ENCODE measurements around the gene CNIH1. TPM values are rescaled to one million over a fixed set of nuclear protein-coding genes. Genes with fewer than 3 reads are reported as not detected.
"Not testable (repeated sequence)": the region's sequence is repeated elsewhere in the genome, so short reads cannot be mapped to it uniquely, and the experiment has no call there.

Gene CNIH1
- polyA plus RNA-seq, 1 of the 3 experiments (the other 2 are of a cell fraction): 145 TPM

DNA sequence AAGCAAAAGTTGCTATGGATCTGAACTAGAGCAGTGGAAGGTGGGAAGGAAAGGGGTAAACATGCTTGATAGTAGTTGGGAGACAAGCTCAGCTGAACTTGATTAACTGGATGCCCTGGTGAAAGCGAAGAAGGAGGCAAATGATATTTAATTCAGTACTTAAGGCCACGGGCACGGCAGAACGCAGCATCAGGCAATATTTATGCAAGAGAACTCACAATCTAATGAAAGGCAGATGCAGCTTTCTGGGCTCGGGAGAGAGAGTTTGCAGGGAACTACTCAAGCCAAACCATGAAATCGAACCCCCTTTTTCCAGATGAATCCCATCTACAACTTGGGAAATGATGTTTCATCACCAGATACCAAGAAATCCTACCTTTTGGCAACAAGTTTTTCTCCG, 3.5 kb upstream of the CNIH1 start:
- Histone ChIP-seq H2AFZ (ENCODE audit: low read depth) (no peak overlapping the region), H3K36me3 (replicated peaks in 1 of 2; ENCODE audit: control insufficient read depth in 1 of 2, insufficient read depth in 2 of 2, low read length in 1 of 2) (no peaks in the 10 kb centered on the region), H3K9me2 (no peaks in the 10 kb centered on the region), H3K27ac (ENCODE audit: low read depth in 2 of 2, low read length in 1 of 2) (peak overlapping the region in 1 of 2 experiments; percentile 29; a peak in 2 of 4 replicates), H3K9ac (no peak overlapping the region), H3K4me3 (ENCODE audit: low read depth in 2 of 2, low read length in 1 of 2) (no peak overlapping the region), H3K79me2 (ENCODE audit: insufficient read depth) (peaks cover 12% of the 10 kb centered on the region), H4K20me1 (ENCODE audit: insufficient read depth) (peaks cover 3% of the 10 kb centered on the region; the same call in 1 of the 2 replicates), H3K27me3 (ENCODE audit: insufficient read depth) (no peaks in the 10 kb centered on the region), H3K9me3 (no peaks in the 10 kb centered on the region), H3K4me2 (no peak overlapping the region), H3F3A (replicated peaks; ENCODE audit: insufficient read depth) (peaks cover 7% of the 10 kb centered on the region), H3K4me1 (ENCODE audit: control insufficient read depth in 1 of 2, insufficient read depth in 2 of 2, low read depth in 1 of 2, low read length in 1 of 2) (peaks cover 0 to 13% of the 10 kb centered on the region in 2 experiments; a peak in 2 of 4 replicates)
- DNase-seq: no peak
- TF ChIP-seq FOXM1 (IDR thresholded peaks at IDR 0.05; ENCODE audit: low read depth) (no peak), SMC3 (IDR thresholded peaks at IDR 0.05; ENCODE audit: low read depth, low read length) (no peak), MXI1 (IDR thresholded peaks at IDR 0.05; ENCODE audit: low read depth, low read length) (no peak)
- TF ChIP-seq, protein P1, sequence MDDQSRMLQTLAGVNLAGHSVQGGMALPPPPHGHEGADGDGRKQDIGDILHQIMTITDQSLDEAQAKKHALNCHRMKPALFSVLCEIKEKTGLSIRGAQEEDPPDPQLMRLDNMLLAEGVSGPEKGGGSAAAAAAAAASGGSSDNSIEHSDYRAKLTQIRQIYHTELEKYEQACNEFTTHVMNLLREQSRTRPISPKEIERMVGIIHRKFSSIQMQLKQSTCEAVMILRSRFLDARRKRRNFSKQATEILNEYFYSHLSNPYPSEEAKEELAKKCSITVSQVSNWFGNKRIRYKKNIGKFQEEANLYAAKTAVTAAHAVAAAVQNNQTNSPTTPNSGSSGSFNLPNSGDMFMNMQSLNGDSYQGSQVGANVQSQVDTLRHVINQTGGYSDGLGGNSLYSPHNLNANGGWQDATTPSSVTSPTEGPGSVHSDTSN (IDR thresholded peaks at IDR 0.05): no peak
- CTCF ChIA-PET: no interaction called here
- WGBS (ENCODE audit: low lambda C conversion rate): 52% methylated on average over 7 of the region's 7 CpGs
- POLR2A ChIA-PET: no interaction called here

DNA sequence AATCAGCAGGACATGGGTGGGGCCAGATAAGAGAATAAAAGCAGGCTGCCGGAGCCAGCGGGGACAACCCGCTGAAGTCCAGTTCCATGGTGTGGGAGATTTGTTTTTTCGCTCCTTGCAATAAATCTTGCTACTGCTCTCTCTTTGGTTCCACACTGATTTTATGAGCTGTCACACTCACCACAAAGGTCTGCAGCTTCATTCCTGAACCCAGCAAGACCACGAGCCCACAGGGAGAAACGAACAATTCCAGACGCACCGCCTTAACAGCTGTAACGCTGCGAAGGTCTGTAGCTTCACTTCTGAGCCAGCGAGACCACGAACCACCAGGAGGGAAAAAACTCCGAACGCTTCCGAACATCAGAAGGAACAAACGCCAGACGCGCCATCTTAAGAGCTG, 2.8 kb upstream of the CNIH1 start:
- H3K9ac ChIP-seq: no peak overlapping the region
- H3K27ac ChIP-seq (ENCODE audit: low read depth in 2 of 2, low read length in 1 of 2): no peak overlapping the region
- peaks cover 7% of the 10 kb centered on the region for H3F3A ChIP-seq (replicated peaks; ENCODE audit: insufficient read depth)
- DNase-seq: no peak
- H3K79me2 ChIP-seq (ENCODE audit: insufficient read depth): peaks cover 19% of the 10 kb centered on the region
- H3K4me3 ChIP-seq (ENCODE audit: low read depth in 2 of 2, low read length in 1 of 2): no peak overlapping the region
- ChIA-PET CTCF (no interaction called here), POLR2A (interaction anchor here (0.5 kb wide), 1 partner anchor 12 kb away, joined by 5 read pairs; no protein-coding TSS in a partner anchor)
- H3K36me3 ChIP-seq (replicated peaks in 1 of 2; ENCODE audit: control insufficient read depth in 1 of 2, insufficient read depth in 2 of 2, low read length in 1 of 2): peaks cover 0 to 2% of the 10 kb centered on the region in 2 experiments
- no peak overlapping the region for H2AFZ ChIP-seq (ENCODE audit: low read depth)
- peaks cover 0 to 15% of the 10 kb centered on the region in 2 experiments; a peak in 2 of 4 replicates for H3K4me1 ChIP-seq (ENCODE audit: control insufficient read depth in 1 of 2, insufficient read depth in 2 of 2, low read depth in 1 of 2, low read length in 1 of 2)
- no peak overlapping the region for H3K4me2 ChIP-seq
- H3K9me2 ChIP-seq: no peaks in the 10 kb centered on the region
- 94% methylated on average over 18 of the region's 18 CpGs for WGBS (ENCODE audit: low lambda C conversion rate)
- peaks cover 5% of the 10 kb centered on the region; the same call in 1 of the 2 replicates for H4K20me1 ChIP-seq (ENCODE audit: insufficient read depth)
- H3K27me3 ChIP-seq (ENCODE audit: insufficient read depth): no peaks in the 10 kb centered on the region
- TF ChIP-seq, protein P2, sequence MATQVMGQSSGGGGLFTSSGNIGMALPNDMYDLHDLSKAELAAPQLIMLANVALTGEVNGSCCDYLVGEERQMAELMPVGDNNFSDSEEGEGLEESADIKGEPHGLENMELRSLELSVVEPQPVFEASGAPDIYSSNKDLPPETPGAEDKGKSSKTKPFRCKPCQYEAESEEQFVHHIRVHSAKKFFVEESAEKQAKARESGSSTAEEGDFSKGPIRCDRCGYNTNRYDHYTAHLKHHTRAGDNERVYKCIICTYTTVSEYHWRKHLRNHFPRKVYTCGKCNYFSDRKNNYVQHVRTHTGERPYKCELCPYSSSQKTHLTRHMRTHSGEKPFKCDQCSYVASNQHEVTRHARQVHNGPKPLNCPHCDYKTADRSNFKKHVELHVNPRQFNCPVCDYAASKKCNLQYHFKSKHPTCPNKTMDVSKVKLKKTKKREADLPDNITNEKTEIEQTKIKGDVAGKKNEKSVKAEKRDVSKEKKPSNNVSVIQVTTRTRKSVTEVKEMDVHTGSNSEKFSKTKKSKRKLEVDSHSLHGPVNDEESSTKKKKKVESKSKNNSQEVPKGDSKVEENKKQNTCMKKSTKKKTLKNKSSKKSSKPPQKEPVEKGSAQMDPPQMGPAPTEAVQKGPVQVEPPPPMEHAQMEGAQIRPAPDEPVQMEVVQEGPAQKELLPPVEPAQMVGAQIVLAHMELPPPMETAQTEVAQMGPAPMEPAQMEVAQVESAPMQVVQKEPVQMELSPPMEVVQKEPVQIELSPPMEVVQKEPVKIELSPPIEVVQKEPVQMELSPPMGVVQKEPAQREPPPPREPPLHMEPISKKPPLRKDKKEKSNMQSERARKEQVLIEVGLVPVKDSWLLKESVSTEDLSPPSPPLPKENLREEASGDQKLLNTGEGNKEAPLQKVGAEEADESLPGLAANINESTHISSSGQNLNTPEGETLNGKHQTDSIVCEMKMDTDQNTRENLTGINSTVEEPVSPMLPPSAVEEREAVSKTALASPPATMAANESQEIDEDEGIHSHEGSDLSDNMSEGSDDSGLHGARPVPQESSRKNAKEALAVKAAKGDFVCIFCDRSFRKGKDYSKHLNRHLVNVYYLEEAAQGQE (IDR thresholded peaks at IDR 0.05; ENCODE audit: low read depth, low read length): no peak
- TF ChIP-seq NFIC (IDR thresholded peaks at IDR 0.05; ENCODE audit: borderline replicate concordance) (no peak), FOXJ3 (CRISPR knock-in tag; IDR thresholded peaks at IDR 0.05) (no peak), GATA2 (CRISPR knock-in tag; IDR thresholded peaks at IDR 0.05) (no peak), YY1 (IDR thresholded peaks at IDR 0.05; ENCODE audit: low read depth) (no peak), EP300 (IDR thresholded peaks at IDR 0.05; ENCODE audit: borderline replicate concordance in 1 of 2, low read depth in 1 of 2, low read length in 1 of 2) (no peak), FOSL2 (IDR thresholded peaks at IDR 0.05; ENCODE audit: borderline replicate concordance, low read depth) (no peak)
- TF ChIP-seq, protein P3, sequence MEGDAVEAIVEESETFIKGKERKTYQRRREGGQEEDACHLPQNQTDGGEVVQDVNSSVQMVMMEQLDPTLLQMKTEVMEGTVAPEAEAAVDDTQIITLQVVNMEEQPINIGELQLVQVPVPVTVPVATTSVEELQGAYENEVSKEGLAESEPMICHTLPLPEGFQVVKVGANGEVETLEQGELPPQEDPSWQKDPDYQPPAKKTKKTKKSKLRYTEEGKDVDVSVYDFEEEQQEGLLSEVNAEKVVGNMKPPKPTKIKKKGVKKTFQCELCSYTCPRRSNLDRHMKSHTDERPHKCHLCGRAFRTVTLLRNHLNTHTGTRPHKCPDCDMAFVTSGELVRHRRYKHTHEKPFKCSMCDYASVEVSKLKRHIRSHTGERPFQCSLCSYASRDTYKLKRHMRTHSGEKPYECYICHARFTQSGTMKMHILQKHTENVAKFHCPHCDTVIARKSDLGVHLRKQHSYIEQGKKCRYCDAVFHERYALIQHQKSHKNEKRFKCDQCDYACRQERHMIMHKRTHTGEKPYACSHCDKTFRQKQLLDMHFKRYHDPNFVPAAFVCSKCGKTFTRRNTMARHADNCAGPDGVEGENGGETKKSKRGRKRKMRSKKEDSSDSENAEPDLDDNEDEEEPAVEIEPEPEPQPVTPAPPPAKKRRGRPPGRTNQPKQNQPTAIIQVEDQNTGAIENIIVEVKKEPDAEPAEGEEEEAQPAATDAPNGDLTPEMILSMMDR (IDR thresholded peaks at IDR 0.05): no peak
- no peaks in the 10 kb centered on the region for H3K9me3 ChIP-seq

- Histone ChIP-seq H3K79me2 (ENCODE audit: insufficient read depth) (peaks cover 29% of the 10 kb centered on the region), H3K4me1 (ENCODE audit: control insufficient read depth in 1 of 2, insufficient read depth in 2 of 2, low read depth in 1 of 2, low read length in 1 of 2) (peaks cover 0 to 19% of the 10 kb centered on the region in 2 experiments; a peak in 2 of 4 replicates)
- H3K27ac ChIP-seq (ENCODE audit: low read depth in 2 of 2, low read length in 1 of 2); POLR2A ChIA-PET; H3K4me2 ChIP-seq; H4K20me1 ChIP-seq (ENCODE audit: insufficient read depth); H3K27me3 ChIP-seq (ENCODE audit: insufficient read depth); H3K9me3 ChIP-seq; H3K4me3 ChIP-seq (ENCODE audit: low read depth in 2 of 2, low read length in 1 of 2); DNase-seq; H3K9me2 ChIP-seq; H3K36me3 ChIP-seq (replicated peaks in 1 of 2; ENCODE audit: control insufficient read depth in 1 of 2, insufficient read depth in 2 of 2, low read length in 1 of 2); H3F3A ChIP-seq (replicated peaks; ENCODE audit: insufficient read depth); H3K9ac ChIP-seq; H2AFZ ChIP-seq (ENCODE audit: low read depth): not testable (repeated sequence)
- 100% methylated on average over 5 of the region's 23 CpGs for WGBS (ENCODE audit: low lambda C conversion rate)
- CTCF ChIA-PET: interaction anchor here (2.5 kb wide), 1 partner anchor 18 kb away, joined by 8 read pairs; no protein-coding TSS in a partner anchor
Observed at GRCh38 chr14:54442961-54443360, 1.8 kb upstream of the CNIH1 start.
